HepG2 (cell line): ENCODE results near the gene SLFN13.

Source experiments
- ASH2L ChIP-seq: fragments of 300-600, 200-600 bp; sonication (generic); IDR thresholded peaks from 2 replicates; pipeline ENCODE4 v1.7.0; 2017; ENCODE audit warnings: low read depth, mild to moderate bottlenecking, moderate library complexity, mixed read lengths, low read length; ENCODE audit not compliant: insufficient read length
- CEBPB ChIP-seq: IDR thresholded peaks from 2 replicates; pipeline ENCODE4 v1.6.1; 2011; ENCODE audit warnings: low read depth, low read length, improper control_type of control experiment, borderline replicate concordance
- ELF4 ChIP-seq: sonication (generic); formaldehyde crosslinking; IDR thresholded peaks from 2 replicates; pipeline ENCODE4 v1.5.0; 2020; ENCODE audit warnings: missing genetic modification reagents, mild to moderate bottlenecking, moderate library complexity, borderline replicate concordance
- MYNN ChIP-seq: sonication (generic); formaldehyde crosslinking; IDR thresholded peaks from 2 replicates; pipeline ENCODE4 v1.4.0; 2020; ENCODE audit warnings: mild to moderate bottlenecking, low read depth, missing genetic modification reagents
- NPAS2 ChIP-seq: sonication (generic); formaldehyde crosslinking; IDR thresholded peaks from 2 replicates; pipeline ENCODE4 v1.8.0; 2022; ENCODE audit warnings: mild to moderate bottlenecking, missing genetic modification reagents, borderline replicate concordance
- POLR2AphosphoS5 ChIP-seq: IDR thresholded peaks from 2 replicates; pipeline ENCODE4 v1.6.1; 2012; ENCODE audit warnings: low read depth, low read length
- RAD21 ChIP-seq: fragments of 450-650 bp; formaldehyde crosslinking; IDR thresholded peaks from 2 replicates; pipeline ENCODE4 v1.5.0; 2020; ENCODE audit warnings: mild to moderate bottlenecking
- RERE ChIP-seq: IDR thresholded peaks from 2 replicates; pipeline ENCODE4 v1.6.1; 2016; ENCODE audit warnings: low read depth, missing genetic modification reagents, missing compliant biosample characterization
- ZNF83 ChIP-seq: sonication (generic); formaldehyde crosslinking; IDR thresholded peaks from 2 replicates; pipeline ENCODE4 v1.4.0; 2020; ENCODE audit warnings: missing genetic modification reagents, mild to moderate bottlenecking, borderline replicate concordance
- TF ChIP-seq, protein P1 (sequence below): sonication (generic); formaldehyde crosslinking; IDR thresholded peaks from 2 replicates; pipeline ENCODE4 v1.5.0; 2020; ENCODE audit warnings: mild to moderate bottlenecking, missing genetic modification reagents, moderate library complexity

- TF ChIP-seq ELF4 (CRISPR knock-in tag), result no peak
- no peak for TF ChIP-seq MYNN (CRISPR knock-in tag)
- no peak for TF ChIP-seq POLR2AphosphoS5
- no peak for TF ChIP-seq RERE
- no peak for TF ChIP-seq ASH2L
- no peak for TF ChIP-seq RAD21
- TF ChIP-seq NPAS2, result no peak
- TF ChIP-seq, protein P1, sequence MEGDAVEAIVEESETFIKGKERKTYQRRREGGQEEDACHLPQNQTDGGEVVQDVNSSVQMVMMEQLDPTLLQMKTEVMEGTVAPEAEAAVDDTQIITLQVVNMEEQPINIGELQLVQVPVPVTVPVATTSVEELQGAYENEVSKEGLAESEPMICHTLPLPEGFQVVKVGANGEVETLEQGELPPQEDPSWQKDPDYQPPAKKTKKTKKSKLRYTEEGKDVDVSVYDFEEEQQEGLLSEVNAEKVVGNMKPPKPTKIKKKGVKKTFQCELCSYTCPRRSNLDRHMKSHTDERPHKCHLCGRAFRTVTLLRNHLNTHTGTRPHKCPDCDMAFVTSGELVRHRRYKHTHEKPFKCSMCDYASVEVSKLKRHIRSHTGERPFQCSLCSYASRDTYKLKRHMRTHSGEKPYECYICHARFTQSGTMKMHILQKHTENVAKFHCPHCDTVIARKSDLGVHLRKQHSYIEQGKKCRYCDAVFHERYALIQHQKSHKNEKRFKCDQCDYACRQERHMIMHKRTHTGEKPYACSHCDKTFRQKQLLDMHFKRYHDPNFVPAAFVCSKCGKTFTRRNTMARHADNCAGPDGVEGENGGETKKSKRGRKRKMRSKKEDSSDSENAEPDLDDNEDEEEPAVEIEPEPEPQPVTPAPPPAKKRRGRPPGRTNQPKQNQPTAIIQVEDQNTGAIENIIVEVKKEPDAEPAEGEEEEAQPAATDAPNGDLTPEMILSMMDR (CRISPR knock-in tag), result no peak
- TF ChIP-seq CEBPB, result no peak
- no peak for TF ChIP-seq ZNF83 (CRISPR knock-in tag)
These were observed 38.6 kb upstream of the SLFN13 start for GRCh38 chr17:35486920-35487732.
